K562 (cell line): ENCODE results near the gene SP6. TPM values are rescaled to one million over a fixed set of nuclear protein-coding genes. Genes with fewer than 3 reads are reported as not detected.
A peak's percentile ranks its signal among the peaks of the same experiment; 100 is the strongest.

ENCODE experiments used
- CBX8 ChIP-seq: fragments of 200-600 bp; sonication (generic); IDR thresholded peaks from 2 replicates; pipeline ENCODE4 v1.6.1; 2012; ENCODE audit warnings: borderline replicate concordance, mixed run types, low read depth, mild to moderate bottlenecking, moderate library complexity, mixed read lengths, low read length, control low read depth, inconsistent platforms; ENCODE audit not compliant: poor library complexity, severe bottlenecking; ENCODE audit errors: extremely low read depth
- E2F5 ChIP-seq: sonication (generic); formaldehyde crosslinking; IDR thresholded peaks from 2 replicates; pipeline ENCODE4 v1.8.0; 2022; ENCODE audit warnings: mild to moderate bottlenecking, missing genetic modification reagents
- ELK1 ChIP-seq: sonication (generic); formaldehyde crosslinking; IDR thresholded peaks from 2 replicates; pipeline ENCODE4 v1.8.1; 2022; ENCODE audit warnings: missing genetic modification reagents
- FOXP4 ChIP-seq: sonication (generic); formaldehyde crosslinking; IDR thresholded peaks from 2 replicates; pipeline ENCODE4 v1.8.0; 2022; ENCODE audit warnings: mild to moderate bottlenecking, missing genetic modification reagents, borderline replicate concordance
- GABPA ChIP-seq: fragments of 200-800 bp; sonication (Bioruptor generic); conservative IDR thresholded peaks from 2 replicates; pipeline ENCODE4 v1.6.1; 2016; ENCODE audit warnings: low read depth, missing genetic modification characterization, missing compliant biosample characterization
- HES1 ChIP-seq: fragments of 450-650 bp; IDR thresholded peaks from 2 replicates; pipeline ENCODE4 v1.6.1; 2016; ENCODE audit warnings: low read depth, mild to moderate bottlenecking, moderate library complexity
- HMGXB4 ChIP-seq: sonication (generic); formaldehyde crosslinking; IDR thresholded peaks from 2 replicates; pipeline ENCODE4 v1.8.1; 2023; ENCODE audit warnings: mild to moderate bottlenecking, missing genetic modification reagents
- HNRNPLL ChIP-seq: fragments of 200-400 bp; formaldehyde crosslinking; IDR thresholded peaks from 2 replicates; pipeline ENCODE4 v1.6.1; 2017; ENCODE audit warnings: low read length, low read depth, mild to moderate bottlenecking; ENCODE audit not compliant: poor library complexity, severe bottlenecking
- ILF3 ChIP-seq: fragments of 450-650 bp; IDR thresholded peaks from 2 replicates; pipeline ENCODE4 v1.6.1; 2018; ENCODE audit warnings: antibody characterized with exemption, mild to moderate bottlenecking, moderate library complexity, borderline replicate concordance
- MCM2 ChIP-seq: fragments of 450-650 bp; IDR thresholded peaks from 2 replicates; pipeline ENCODE4 v1.6.1; 2017; ENCODE audit warnings: low read depth, mild to moderate bottlenecking
- MEF2A ChIP-seq: IDR thresholded peaks from 2 replicates; pipeline ENCODE4 v1.6.1; 2011; ENCODE audit warnings: low read depth, mild to moderate bottlenecking, low read length, moderate library complexity; ENCODE audit not compliant: control insufficient read depth
- NR3C1 ChIP-seq: sonication (generic); formaldehyde crosslinking; IDR thresholded peaks from 2 replicates; pipeline ENCODE4 v1.8.1; 2022; ENCODE audit warnings: missing genetic modification reagents
- SMARCB1 ChIP-seq: IDR thresholded peaks from 2 replicates; pipeline ENCODE4 v1.6.1; 2011; ENCODE audit warnings: improper control_type of control experiment, low read depth; ENCODE audit not compliant: insufficient read length
- WHSC1 ChIP-seq: IDR thresholded peaks from one replicate; pipeline ENCODE4 v1.6.1; 2012; ENCODE audit warnings: low read length, control low read depth, inconsistent platforms
- ZNF134 ChIP-seq: fragments of 250-450 bp; sonication (Bioruptor Pico); conservative IDR thresholded peaks from 2 replicates; pipeline ENCODE4 v1.4.0; 2020
- ZNF143 ChIP-seq: sonication (generic); formaldehyde crosslinking; IDR thresholded peaks from 2 replicates; pipeline ENCODE4 v1.9.0; 2022; ENCODE audit warnings: mild to moderate bottlenecking, missing genetic modification reagents
- ZNF253 ChIP-seq: fragments of 250-450 bp; sonication (Bioruptor Pico); conservative IDR thresholded peaks from 2 replicates; pipeline ENCODE4 v1.6.1; 2021; ENCODE audit warnings: mild to moderate bottlenecking
- ZNF277 ChIP-seq: fragments of 250-450 bp; sonication (Bioruptor Pico); IDR thresholded peaks from 2 replicates; pipeline ENCODE4 v1.8.0; 2022; ENCODE audit warnings: inconsistent platforms, mild to moderate bottlenecking, moderate library complexity, borderline replicate concordance
- ZNF444 ChIP-seq: fragments of 250-450 bp; sonication (Bioruptor Pico); IDR thresholded peaks from 2 replicates; pipeline ENCODE4 v1.4.0; 2020; ENCODE audit warnings: mild to moderate bottlenecking, moderate library complexity
- polyA plus RNA-seq, 8 experiments: library from polyadenylated mRNA; depleted of rRNA in 4 of 8; stranded (reverse) in 5 of 8; unstranded in 3 of 8; fragments of >200 nt; fragmentation: Nextera tagmentation in 2 of 8; fragmentation: Illumina TruSeq in 1 of 8; extraction: Ambion mirVana in 2 of 8; extraction: Trizol in 1 of 8; gene quantifications; 2 replicates each; pipeline versions ENCODE4 v1.2.1 to v1.2.3, GENCODE V29; 2011 to 2014; ENCODE audit warnings: inconsistent platforms in 1 of 8, missing spikeins in 1 of 8
- total RNA-seq, 7 experiments: library from RNA; depleted of rRNA in 6 of 7; stranded (reverse); fragments of >200 nt in 6 of 7; fragmentation: Illumina TruSeq in 2 of 7; extraction: Trizol in 2 of 7; gene quantifications; 2 replicates each; pipeline versions ENCODE4 v1.2.1 to v1.2.3, GENCODE V29; 2011 to 2021; ENCODE audit warnings: low replicate concordance in 1 of 7

Gene SP6
- total and polyA plus RNA-seq, 9 of the 15 experiments (the other 6 are each of a cell fraction or from before 2014, with no cell fraction given): 0.11 to 7.9 (median 2.2) TPM

- no peak for TF ChIP-seq ZNF277 (CRISPR knock-in tag)
- TF ChIP-seq HES1: no peak
- TF ChIP-seq ZNF134: no peak
- TF ChIP-seq WHSC1: no peak
- TF ChIP-seq ZNF444 (CRISPR knock-in tag): no peak
- peak; percentile 71 for TF ChIP-seq HNRNPLL
- no peak for TF ChIP-seq ZNF253
- no peak for TF ChIP-seq ELK1 (CRISPR knock-in tag)
- no peak for TF ChIP-seq ZNF143 (CRISPR knock-in tag)
- no peak for TF ChIP-seq NR3C1
- no peak for TF ChIP-seq CBX8
- no peak for TF ChIP-seq MEF2A
- TF ChIP-seq ILF3: no peak
- peak; percentile 44; the same call in 1 of the 2 replicates for TF ChIP-seq HMGXB4 (CRISPR knock-in tag)
- no peak for TF ChIP-seq FOXP4 (CRISPR knock-in tag)
- no peak for TF ChIP-seq E2F5 (CRISPR knock-in tag)
- no peak for TF ChIP-seq SMARCB1
- TF ChIP-seq MCM2: no peak
- peak; percentile 95 for TF ChIP-seq GABPA (tag)
Observed at GRCh38 chr17:47895856-47896671, 45.1 kb upstream of the SP6 start, which contains the start of gene SP2 (continued).
